Mesenchymal stem cell (in vitro differentiated cells and primary cell): ENCODE measurements around the gene GRIN2C.

Experiments
- DNase-seq: peaks from one replicate; pipeline ENCODE4 v3.0.0-alpha.2; 2013
- H2AFZ ChIP-seq: one replicate; pipeline ENCODE4 v1.6.1; 2013; ENCODE audit warnings: low read depth, mild to moderate bottlenecking, control low read depth, inconsistent platforms, low read length, moderate library complexity
- H2AK5ac ChIP-seq: 2 replicates; pipeline ENCODE4 v1.6.1; 2013; ENCODE audit warnings: low read length, moderate library complexity, mild to moderate bottlenecking, inconsistent platforms; ENCODE audit not compliant: severe bottlenecking
- H2BK120ac ChIP-seq: one replicate; pipeline ENCODE4 v1.6.1; 2013; ENCODE audit warnings: low read depth, mild to moderate bottlenecking, inconsistent platforms, low read length, moderate library complexity
- H2BK12ac ChIP-seq, 2 experiments: one replicate each; pipeline ENCODE4 v1.6.1; 2013; ENCODE audit warnings: inconsistent platforms in 2 of 2, low read length in 2 of 2, mild to moderate bottlenecking in 2 of 2, moderate library complexity in 2 of 2, control low read depth in 1 of 2
- H2BK15ac ChIP-seq: one replicate; pipeline ENCODE4 v1.6.1; 2013; ENCODE audit warnings: mild to moderate bottlenecking, low read depth, inconsistent platforms; ENCODE audit not compliant: poor library complexity, severe bottlenecking
- H2BK5ac ChIP-seq: 2 replicates; pipeline ENCODE4 v1.6.1; 2013; ENCODE audit warnings: low read depth, mild to moderate bottlenecking, low read length, control low read depth, inconsistent platforms; ENCODE audit not compliant: poor library complexity, severe bottlenecking
- H3K14ac ChIP-seq, 2 experiments: one replicate each; pipeline ENCODE4 v1.6.1; 2013; ENCODE audit warnings: inconsistent platforms in 2 of 2, low read length in 2 of 2, control low read depth in 1 of 2, mild to moderate bottlenecking in 1 of 2, moderate library complexity in 1 of 2
- H3K18ac ChIP-seq, 2 experiments: one replicate each; pipeline ENCODE4 v1.6.1; 2013; ENCODE audit warnings: inconsistent platforms in 2 of 2, low read length in 2 of 2, control low read depth in 1 of 2, low read depth in 1 of 2, mild to moderate bottlenecking in 1 of 2
- H3K23ac ChIP-seq, 2 experiments: one replicate each; pipeline ENCODE4 v1.6.1; 2013; ENCODE audit warnings: inconsistent platforms in 2 of 2, low read length in 2 of 2, mild to moderate bottlenecking in 2 of 2, moderate library complexity in 2 of 2, control low read depth in 1 of 2
- H3K27ac ChIP-seq: 2 replicates; pipeline ENCODE4 v1.5.1; 2013; ENCODE audit warnings: mild to moderate bottlenecking, moderate library complexity, low read length, control low read depth, inconsistent platforms; ENCODE audit not compliant: poor library complexity, severe bottlenecking
- H3K27me3 ChIP-seq, 2 experiments: 2 replicates each; pipeline versions ENCODE4 v1.6.1 to v1.7.0; 2013; ENCODE audit warnings: low read length in 2 of 2, mild to moderate bottlenecking in 2 of 2, moderate library complexity in 2 of 2, control low read depth in 1 of 2, inconsistent platforms in 1 of 2; ENCODE audit not compliant: control insufficient read depth in 1 of 2, insufficient read depth in 1 of 2
- H3K36me3 ChIP-seq, 2 experiments: 2 replicates each; pipeline versions ENCODE4 v1.6.1 to v1.7.0; 2013; ENCODE audit warnings: low read length in 2 of 2, control low read depth in 1 of 2, inconsistent platforms in 1 of 2, low read depth in 1 of 2, mild to moderate bottlenecking in 1 of 2; ENCODE audit not compliant: insufficient read depth in 2 of 2, control insufficient read depth in 1 of 2
- H3K4ac ChIP-seq, 2 experiments: one replicate each; pipeline ENCODE4 v1.6.1; 2013; ENCODE audit warnings: inconsistent platforms in 2 of 2, low read length in 2 of 2, mild to moderate bottlenecking in 2 of 2, moderate library complexity in 2 of 2, control low read depth in 1 of 2, low read depth in 1 of 2
- H3K4me1 ChIP-seq: 2 replicates; pipeline ENCODE4 v1.6.1; 2013; ENCODE audit warnings: low read depth, low read length, control low read depth; ENCODE audit not compliant: control insufficient read depth, insufficient read depth
- H3K4me2 ChIP-seq: 2 replicates; pipeline ENCODE4 v1.6.1; 2013; ENCODE audit warnings: low read length, mild to moderate bottlenecking, inconsistent platforms; ENCODE audit not compliant: poor library complexity, severe bottlenecking
- H3K4me3 ChIP-seq, 2 experiments: 2 replicates each; pipeline versions ENCODE4 v1.5.1 to v1.7.0; 2013; ENCODE audit warnings: low read length in 2 of 2, mild to moderate bottlenecking in 2 of 2, control low read depth in 1 of 2, low read depth in 1 of 2; ENCODE audit not compliant: insufficient read depth in 1 of 2
- H3K79me1 ChIP-seq: replicated peaks from 2 replicates; pipeline ENCODE4 v1.6.1; 2013; ENCODE audit warnings: mild to moderate bottlenecking, control low read depth, low read length, inconsistent platforms; ENCODE audit not compliant: poor library complexity, severe bottlenecking
- H3K9ac ChIP-seq: 2 replicates; pipeline ENCODE4 v1.7.0; 2013; ENCODE audit warnings: mild to moderate bottlenecking, low read length, moderate library complexity
- H3K9me3 ChIP-seq: 2 replicates; pipeline ENCODE4 v1.7.0; 2013; ENCODE audit warnings: mild to moderate bottlenecking, low read length; ENCODE audit not compliant: control insufficient read depth
- H4K8ac ChIP-seq: one replicate; pipeline ENCODE4 v1.6.1; 2013; ENCODE audit warnings: inconsistent platforms, mild to moderate bottlenecking, low read length, moderate library complexity
- H4K91ac ChIP-seq: one replicate; pipeline ENCODE4 v1.6.1; 2013; ENCODE audit warnings: mild to moderate bottlenecking, low read length, inconsistent platforms
- WGBS: methylation state at CpG from one replicate; pipeline ENCODE4 v1.1.7; 2013; ENCODE audit warnings: mixed read lengths; 5-methylcytosine and 5-hydroxymethylcytosine counted together

Gene GRIN2C

DNA sequence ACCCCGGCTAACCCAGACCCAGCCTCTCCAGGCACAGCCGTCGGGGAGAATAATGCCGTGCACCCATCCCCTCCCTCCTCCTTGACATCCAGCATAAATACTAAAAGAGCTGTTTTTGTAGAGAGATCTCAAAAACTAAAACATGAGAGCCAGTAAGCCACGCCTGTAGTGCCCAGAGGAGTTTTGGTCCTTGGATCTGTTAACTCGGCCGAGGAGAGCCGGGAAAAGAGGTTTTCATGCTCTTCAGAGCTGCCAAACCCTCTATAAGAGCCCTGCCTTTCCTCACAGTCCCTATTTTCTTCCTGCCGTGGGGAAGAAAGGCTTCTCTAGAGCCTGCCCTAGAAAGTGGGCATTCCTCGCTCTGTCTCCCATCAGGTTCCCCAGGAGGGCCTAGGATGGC, 53.4 kb downstream of the GRIN2C start:
- no peak overlapping the region for H3K4me2 ChIP-seq
- no peak overlapping the region for H4K8ac ChIP-seq
- no peak overlapping the region for H2BK15ac ChIP-seq
- H3K18ac ChIP-seq: no peak overlapping the region
- DNase-seq: no peak
- no peak overlapping the region for H3K27ac ChIP-seq
- WGBS: 98% methylated on average over 9 of the region's 10 CpGs
- no peak overlapping the region for H2BK5ac ChIP-seq
- H3K4me3 ChIP-seq: no peak overlapping the region
- H3K36me3 ChIP-seq: peaks cover 21 to 64% of the 10 kb centered on the region in 2 experiments
- peaks cover 17% of the 10 kb centered on the region for H3K4me1 ChIP-seq
- H2BK120ac ChIP-seq: no peak overlapping the region
- H3K27me3 ChIP-seq: no peaks in the 10 kb centered on the region
- no peak overlapping the region for H3K9ac ChIP-seq
- H2BK12ac ChIP-seq: no peak overlapping the region
- no peaks in the 10 kb centered on the region for H3K9me3 ChIP-seq
- no peak overlapping the region for H4K91ac ChIP-seq
- H3K14ac ChIP-seq: no peak overlapping the region
- H3K4ac ChIP-seq: no peak overlapping the region
- H3K23ac ChIP-seq: no peak overlapping the region
- H2AK5ac ChIP-seq: no peak overlapping the region
- peaks cover 3% of the 10 kb centered on the region for H3K79me1 ChIP-seq
- H2AFZ ChIP-seq: no peak overlapping the region

DNA sequence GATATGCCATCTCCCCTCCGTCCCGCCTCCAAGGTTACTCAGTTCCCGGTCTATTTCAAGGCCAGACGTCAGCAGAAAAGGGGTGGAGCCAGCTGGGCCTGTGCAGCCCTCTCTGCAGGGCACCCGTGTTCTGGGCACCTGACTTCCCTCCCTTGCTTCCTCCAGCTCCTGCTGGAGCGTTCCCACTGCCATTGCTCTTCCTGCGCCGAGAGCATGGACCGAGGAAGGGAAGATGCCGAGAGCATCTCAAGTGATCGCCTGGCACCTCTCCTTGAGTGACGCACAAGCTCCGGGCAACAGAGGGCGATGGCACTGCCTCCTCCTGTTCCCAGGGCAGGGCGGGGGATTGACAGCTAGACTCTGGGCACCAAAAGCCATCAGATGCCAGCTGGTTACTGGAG, 54.1 kb downstream of the GRIN2C start:
- H3K27me3 ChIP-seq: no peaks in the 10 kb centered on the region
- H3K4me1 ChIP-seq: peaks cover 17% of the 10 kb centered on the region
- no peak overlapping the region for H2BK12ac ChIP-seq
- H3K4me2 ChIP-seq: no peak overlapping the region
- no peak overlapping the region for H3K23ac ChIP-seq
- no peak overlapping the region for H3K4me3 ChIP-seq
- no peak for DNase-seq
- peaks cover 29 to 72% of the 10 kb centered on the region in 2 experiments for H3K36me3 ChIP-seq
- no peaks in the 10 kb centered on the region for H3K9me3 ChIP-seq
- H4K8ac ChIP-seq: no peak overlapping the region
- no peak overlapping the region for H2AK5ac ChIP-seq
- no peak overlapping the region for H2AFZ ChIP-seq
- peaks cover 3% of the 10 kb centered on the region for H3K79me1 ChIP-seq
- no peak overlapping the region for H3K9ac ChIP-seq
- H3K14ac ChIP-seq: no peak overlapping the region
- no peak overlapping the region for H3K18ac ChIP-seq
- no peak overlapping the region for H2BK120ac ChIP-seq
- no peak overlapping the region for H2BK5ac ChIP-seq
- H3K4ac ChIP-seq: no peak overlapping the region
- no peak overlapping the region for H3K27ac ChIP-seq
- H4K91ac ChIP-seq: no peak overlapping the region
- no peak overlapping the region for H2BK15ac ChIP-seq
- WGBS: 91% methylated on average over 15 of the region's 15 CpGs

DNA sequence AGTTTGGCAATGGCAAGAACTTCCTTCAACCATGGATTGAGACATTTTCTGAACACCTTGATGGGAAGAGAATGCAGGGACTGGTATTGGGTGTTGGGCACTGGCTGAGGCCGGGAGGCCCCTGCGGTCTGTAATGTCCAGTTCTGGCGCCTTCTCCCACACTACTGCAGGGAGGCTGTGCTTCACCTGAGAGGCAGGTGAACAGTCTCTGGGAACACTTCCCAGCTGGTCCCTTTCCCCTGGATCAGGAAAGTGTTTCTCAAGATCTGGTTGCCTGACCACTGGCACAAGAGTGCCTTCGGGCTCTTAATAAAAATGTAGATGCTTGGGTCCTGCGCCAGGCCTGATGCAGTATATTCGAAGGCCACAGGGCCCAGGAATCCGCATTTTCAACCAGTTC, 55.0 kb downstream of the GRIN2C start:
- H2BK120ac ChIP-seq: no peak overlapping the region
- no peak overlapping the region for H3K27ac ChIP-seq
- no peak overlapping the region for H2BK5ac ChIP-seq
- no peak for DNase-seq
- H2BK12ac ChIP-seq: no peak overlapping the region
- no peak overlapping the region for H4K91ac ChIP-seq
- no peak overlapping the region for H3K4me3 ChIP-seq
- H4K8ac ChIP-seq: no peak overlapping the region
- no peak overlapping the region for H3K18ac ChIP-seq
- WGBS: 89% methylated on average over 7 of the region's 7 CpGs
- peaks cover 3% of the 10 kb centered on the region for H3K79me1 ChIP-seq
- H3K14ac ChIP-seq: no peak overlapping the region
- H3K9ac ChIP-seq: no peak overlapping the region
- no peak overlapping the region for H2AFZ ChIP-seq
- no peaks in the 10 kb centered on the region for H3K9me3 ChIP-seq
- H2AK5ac ChIP-seq: no peak overlapping the region
- H3K4me2 ChIP-seq: no peak overlapping the region
- H3K36me3 ChIP-seq: peaks cover 32 to 77% of the 10 kb centered on the region in 2 experiments
- no peaks in the 10 kb centered on the region for H3K27me3 ChIP-seq
- H3K23ac ChIP-seq: no peak overlapping the region
- no peak overlapping the region for H3K4ac ChIP-seq
- no peak overlapping the region for H2BK15ac ChIP-seq
- peaks cover 17% of the 10 kb centered on the region for H3K4me1 ChIP-seq

DNA sequence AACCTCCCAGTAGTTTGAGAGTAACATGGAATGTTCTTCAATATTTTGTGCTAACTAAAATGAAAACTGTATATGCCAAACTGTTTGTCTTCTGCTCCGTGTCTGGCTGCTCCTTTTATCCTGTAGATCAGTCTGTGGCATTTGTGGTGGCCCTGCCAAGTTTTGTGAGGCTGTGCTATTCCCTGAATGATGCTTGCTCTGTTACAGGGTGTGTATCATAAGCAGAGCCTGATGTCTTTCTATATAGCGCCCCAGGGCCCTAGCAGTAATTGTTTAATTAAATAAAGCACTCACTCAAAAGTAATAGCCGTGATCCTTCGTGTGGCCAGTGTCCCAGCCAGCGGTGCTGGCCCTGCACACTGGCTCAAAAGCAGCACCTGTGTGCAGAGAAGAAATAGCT, 55.7 kb downstream of the GRIN2C start:
- Histone ChIP-seq H2BK15ac (no peak overlapping the region), H3K23ac (no peak overlapping the region), H3K18ac (no peak overlapping the region), H4K91ac (no peak overlapping the region), H4K8ac (no peak overlapping the region), H3K79me1 (peaks cover 3% of the 10 kb centered on the region), H3K9ac (no peak overlapping the region), H2AFZ (no peak overlapping the region), H3K36me3 (peaks cover 39 to 80% of the 10 kb centered on the region in 2 experiments), H3K27me3 (no peaks in the 10 kb centered on the region), H3K4me2 (no peak overlapping the region), H3K27ac (no peak overlapping the region), H3K4me1 (peaks cover 22% of the 10 kb centered on the region), H3K4me3 (no peak overlapping the region), H3K14ac (no peak overlapping the region), H2AK5ac (no peak overlapping the region), H3K4ac (no peak overlapping the region), H2BK120ac (no peak overlapping the region), H2BK5ac (no peak overlapping the region), H2BK12ac (no peak overlapping the region), H3K9me3 (no peaks in the 10 kb centered on the region)
- 95% methylated on average over 5 of the region's 5 CpGs for WGBS
- DNase-seq: no peak
